WTC11 (cell line): ENCODE measurements around the gene C10orf71. TPM values are rescaled to one million over a fixed set of nuclear protein-coding genes. Genes with fewer than 3 reads are reported as not detected.
A peak's percentile ranks its signal among the peaks of the same experiment; 100 is the strongest.

Experiments used
- ATAC-seq: fragments of 200-7000 bp; cut with Tn5 transposase; 2 replicates; pipeline ENCODE4 v1.10.0; 2021; ENCODE audit warnings: mild to moderate bottlenecking, moderate library complexity
- CTCF ChIA-PET: fragments of 300-600 bp; sonication (Branson Sonifier 250); formaldehyde crosslinking; loops from one replicate; lab custom pipeline; 2021; ENCODE audit warnings: antibody characterized with exemption; lab: Charles Lee
- POLR2A ChIA-PET: fragments of 350-600 bp; sonication (Branson Sonifier 250); formaldehyde crosslinking; loops from one replicate; lab custom pipeline; 2021; ENCODE audit warnings: antibody characterized with exemption; lab: Charles Lee
- DNase-seq: peaks from one replicate; pipeline ENCODE4 v3.0.0; 2021; ENCODE audit warnings: low spot score
- H3K27ac Mint-ChIP-seq: 2 replicates; pipeline ENCODE4 v1.8.0; 2021; ENCODE audit warnings: mixed read lengths
- H3K27me3 Mint-ChIP-seq: 2 replicates; pipeline ENCODE4 v1.8.0; 2021; ENCODE audit warnings: low read depth, mild to moderate bottlenecking, moderate library complexity, mixed read lengths
- H3K36me3 Mint-ChIP-seq: 2 replicates; pipeline ENCODE4 v1.8.0; 2021; ENCODE audit warnings: mixed read lengths
- H3K4me1 Mint-ChIP-seq: 2 replicates; pipeline ENCODE4 v1.8.0; 2022; ENCODE audit warnings: mixed read lengths
- H3K4me3 Mint-ChIP-seq: 2 replicates; pipeline ENCODE4 v1.8.0; 2021; ENCODE audit warnings: mild to moderate bottlenecking, moderate library complexity, mixed read lengths
- H3K9me3 Mint-ChIP-seq: 2 replicates; pipeline ENCODE4 v1.8.0; 2021; ENCODE audit warnings: mixed read lengths
- ARID4B ChIP-seq: sonication (generic); formaldehyde crosslinking; IDR thresholded peaks from 2 replicates; pipeline ENCODE4 v1.8.0; 2023; ENCODE audit warnings: missing genetic modification reagents, mild to moderate bottlenecking, borderline replicate concordance
- CBFB ChIP-seq: sonication (generic); formaldehyde crosslinking; IDR thresholded peaks from 2 replicates; pipeline ENCODE4 v1.8.1; 2022; ENCODE audit warnings: mild to moderate bottlenecking, low read depth, missing genetic modification reagents
- CDX4 ChIP-seq: fragments of 250-450 bp; sonication (Bioruptor Pico); IDR thresholded peaks from 2 replicates; pipeline ENCODE4 v1.9.0; 2021; ENCODE audit warnings: moderate library complexity, mild to moderate bottlenecking, inconsistent platforms, borderline replicate concordance
- CREB1 ChIP-seq: sonication (generic); formaldehyde crosslinking; IDR thresholded peaks from 2 replicates; pipeline ENCODE4 v1.8.0; 2023; ENCODE audit warnings: mild to moderate bottlenecking, missing genetic modification reagents
- CREM ChIP-seq: sonication (generic); formaldehyde crosslinking; IDR thresholded peaks from 2 replicates; pipeline ENCODE4 v1.8.1; 2022; ENCODE audit warnings: mild to moderate bottlenecking, missing genetic modification reagents, moderate library complexity
- CTCF ChIP-seq: fragments of 200-600 bp; IDR thresholded peaks from 2 replicates; pipeline ENCODE4 v1.8.0; 2022; ENCODE audit warnings: antibody characterized with exemption
- E2F5 ChIP-seq: sonication (generic); formaldehyde crosslinking; IDR thresholded peaks from 2 replicates; pipeline ENCODE4 v1.8.1; 2022; ENCODE audit warnings: mild to moderate bottlenecking, moderate library complexity, missing genetic modification reagents
- EMX1 ChIP-seq: fragments of 250-450 bp; sonication (Bioruptor Pico); IDR thresholded peaks from 2 replicates; pipeline ENCODE4 v1.8.0; 2021; ENCODE audit warnings: mild to moderate bottlenecking
- GRHL2 ChIP-seq: fragments of 250-450 bp; sonication (Bioruptor Pico); IDR thresholded peaks from 2 replicates; pipeline ENCODE4 v1.8.0; 2022; ENCODE audit warnings: mild to moderate bottlenecking, moderate library complexity; ENCODE audit not compliant: insufficient replicate concordance, severe bottlenecking
- HMGXB4 ChIP-seq: sonication (generic); formaldehyde crosslinking; IDR thresholded peaks from 2 replicates; pipeline ENCODE4 v1.8.1; 2023; ENCODE audit warnings: mild to moderate bottlenecking, moderate library complexity, missing genetic modification reagents
- KAT7 ChIP-seq: sonication (generic); formaldehyde crosslinking; IDR thresholded peaks from 2 replicates; pipeline ENCODE4 v1.8.1; 2023; ENCODE audit warnings: missing genetic modification reagents, mild to moderate bottlenecking, borderline replicate concordance
- NFATC4 ChIP-seq: fragments of 250-450 bp; sonication (Bioruptor Pico); IDR thresholded peaks from 2 replicates; pipeline ENCODE4 v1.9.0; 2021; ENCODE audit warnings: mild to moderate bottlenecking
- OVOL2 ChIP-seq: fragments of 250-450 bp; sonication (Bioruptor Pico); IDR thresholded peaks from 2 replicates; pipeline ENCODE4 v1.9.0; 2021; ENCODE audit warnings: mild to moderate bottlenecking, borderline replicate concordance
- RORB ChIP-seq: fragments of 250-450 bp; sonication (Bioruptor Pico); IDR thresholded peaks from 2 replicates; pipeline ENCODE4 v1.9.0; 2021; ENCODE audit warnings: mild to moderate bottlenecking
- STAT6 ChIP-seq: sonication (generic); formaldehyde crosslinking; conservative IDR thresholded peaks from 2 replicates; pipeline ENCODE4 v1.8.1; 2023; ENCODE audit warnings: mild to moderate bottlenecking, low read depth, missing genetic modification reagents, moderate library complexity
- USF2 ChIP-seq: sonication (generic); formaldehyde crosslinking; IDR thresholded peaks from 2 replicates; pipeline ENCODE4 v1.8.1; 2023; ENCODE audit warnings: mild to moderate bottlenecking, missing genetic modification reagents, moderate library complexity
- ZNF219 ChIP-seq: sonication (generic); formaldehyde crosslinking; IDR thresholded peaks from 2 replicates; pipeline ENCODE4 v1.8.0; 2023; ENCODE audit warnings: missing genetic modification reagents, mild to moderate bottlenecking, borderline replicate concordance
- total RNA-seq: library from RNA; stranded (reverse); gene quantifications from 3 replicates; pipeline ENCODE4 v1.2.3, GENCODE V29; 2021

Gene C10orf71
- total RNA-seq, 1 experiment from 2014 or later: not detected

- POLR2A ChIA-PET: no interaction called here
- H3K4me3 Mint-ChIP-seq: no peak overlapping the region
- CTCF ChIA-PET: interaction anchor here (0.6 to 3.0 kb wide), 8 partner anchors 8 to 126 kb away, joined by 3 to 14 read pairs (median 4); no protein-coding TSS in a partner anchor
- no peaks in the 10 kb centered on the region for H3K36me3 Mint-ChIP-seq
- DNase-seq (peak; percentile 83), ATAC-seq (peak; percentile 97)
- H3K27ac Mint-ChIP-seq: no peak overlapping the region
- peaks cover 4% of the 10 kb centered on the region; the same call in 1 of the 2 replicates for H3K9me3 Mint-ChIP-seq
- H3K4me1 Mint-ChIP-seq: no peaks in the 10 kb centered on the region
- H3K27me3 Mint-ChIP-seq: no peaks in the 10 kb centered on the region
- TF ChIP-seq RORB (no peak), HMGXB4 (CRISPR knock-in tag) (0 out of 2 replicates have a peak, but pooled peaks have one; percentile 36), CTCF (peak; percentile 88), OVOL2 (CRISPR knock-in tag) (no peak), ZNF219 (CRISPR knock-in tag) (no peak)
Observed at GRCh38 chr10:49281461-49281860, 17.5 kb upstream of the C10orf71 start.

GRCh38 chr10:49282306-49282705 is 16.7 kb upstream of the C10orf71 start:
- ATAC-seq: no peak
- DNase-seq: no peak
- no peaks in the 10 kb centered on the region for H3K27me3 Mint-ChIP-seq
- no peak overlapping the region for H3K4me3 Mint-ChIP-seq
- ChIA-PET POLR2A (no interaction called here), CTCF (interaction anchor here (0.9 to 3.0 kb wide), 7 partner anchors 9 to 125 kb away, joined by 3 to 14 read pairs (median 4); no protein-coding TSS in a partner anchor)
- H3K4me1 Mint-ChIP-seq: no peaks in the 10 kb centered on the region
- no peaks in the 10 kb centered on the region for H3K36me3 Mint-ChIP-seq
- H3K27ac Mint-ChIP-seq: no peak overlapping the region
- peaks cover 4% of the 10 kb centered on the region; the same call in 1 of the 2 replicates for H3K9me3 Mint-ChIP-seq
- no peak for TF ChIP-seq CDX4 (CRISPR knock-in tag)
- TF ChIP-seq NFATC4 (CRISPR knock-in tag): no peak
- TF ChIP-seq E2F5 (CRISPR knock-in tag): no peak
- no peak for TF ChIP-seq USF2 (CRISPR knock-in tag)
- no peak for TF ChIP-seq EMX1 (CRISPR knock-in tag)
- no peak for TF ChIP-seq CBFB
- TF ChIP-seq GRHL2 (CRISPR knock-in tag): no peak
- TF ChIP-seq ARID4B (CRISPR knock-in tag): no peak
- no peak for TF ChIP-seq CREB1 (CRISPR knock-in tag)
- TF ChIP-seq CREM (CRISPR knock-in tag): no peak
- TF ChIP-seq KAT7 (CRISPR knock-in tag): no peak
- no peak for TF ChIP-seq STAT6 (CRISPR knock-in tag)
